ENCODE measurements around the gene NPHS1.
A peak's percentile ranks its signal among the peaks of the same experiment; 100 is the strongest.

Gene NPHS1

GRCh38 chr19:35787227-35787799 is 65.0 kb downstream of the NPHS1 start (continued):
- TF ChIP-seq ZNF692 (tag by site-specific recombination; IDR thresholded peaks at IDR 0.05), result no peak
- no peak for TF ChIP-seq ZBTB6 (tag by site-specific recombination; IDR thresholded peaks at IDR 0.05)
- no peak for TF ChIP-seq ZBTB7A (tag by site-specific recombination; IDR thresholded peaks at IDR 0.05; ENCODE audit: low read depth)
- TF ChIP-seq ZNF792 (tag by site-specific recombination; IDR thresholded peaks at IDR 0.05), result no peak

GRCh38 chr19:35786299-35787160 is 65.8 kb downstream of the NPHS1 start:
- ChIA-PET POLR2A (interaction anchor here (1.6 kb wide), 1 partner anchor 46 kb away, joined by 5 read pairs; no protein-coding TSS in a partner anchor), CTCF (interaction anchor here (0.6 kb wide), 3 partner anchors 11 to 719 kb away, joined by 3 to 4 read pairs (median 3); no protein-coding TSS in a partner anchor)
- Histone ChIP-seq H3K4me1 (ENCODE audit: control insufficient read depth, insufficient read depth, low read length) (no peaks in the 10 kb centered on the region), H3K27ac (ENCODE audit: extremely low read depth, low read depth, low read length) (no peak overlapping the region), H3K36me3 (ENCODE audit: control insufficient read depth in 2 of 2, insufficient read depth in 1 of 2, low read length in 2 of 2) (peaks cover 15 to 21% of the 10 kb centered on the region in 2 experiments), H3K9me3 (ENCODE audit: control insufficient read depth, insufficient read depth, low read depth, low read length) (no peaks in the 10 kb centered on the region), H3K4me3 (ENCODE audit: low read depth, low read length) (no peak overlapping the region)
- TF ChIP-seq ZNF26 (tag by site-specific recombination; IDR thresholded peaks at IDR 0.05) (no peak), YY2 (tag by site-specific recombination; IDR thresholded peaks at IDR 0.05) (no peak), GLIS1 (tag by site-specific recombination; IDR thresholded peaks at IDR 0.05) (peak; percentile 17; the same call in 1 of the 2 replicates), ZNF555 (tag by site-specific recombination; conservative IDR thresholded peaks at IDR 0.05) (no peak), BCL11A (tag by site-specific recombination; IDR thresholded peaks at IDR 0.05; ENCODE audit: low read depth) (no peak), ZNF623 (tag by site-specific recombination; IDR thresholded peaks at IDR 0.05) (no peak), PRDM10 (tag by site-specific recombination; IDR thresholded peaks at IDR 0.05) (no peak), ZIC2 (tag by site-specific recombination; IDR thresholded peaks at IDR 0.05) (peak; percentile 84), ZNF404 (tag by site-specific recombination; IDR thresholded peaks at IDR 0.05) (no peak), GLIS2 (tag by site-specific recombination; IDR thresholded peaks at IDR 0.05) (peak; percentile 46; the same call in 1 of the 2 replicates)

All from HEK293 (cell line).